ENCODE results near the gene ACTN1.

Gene ACTN1

DNA sequence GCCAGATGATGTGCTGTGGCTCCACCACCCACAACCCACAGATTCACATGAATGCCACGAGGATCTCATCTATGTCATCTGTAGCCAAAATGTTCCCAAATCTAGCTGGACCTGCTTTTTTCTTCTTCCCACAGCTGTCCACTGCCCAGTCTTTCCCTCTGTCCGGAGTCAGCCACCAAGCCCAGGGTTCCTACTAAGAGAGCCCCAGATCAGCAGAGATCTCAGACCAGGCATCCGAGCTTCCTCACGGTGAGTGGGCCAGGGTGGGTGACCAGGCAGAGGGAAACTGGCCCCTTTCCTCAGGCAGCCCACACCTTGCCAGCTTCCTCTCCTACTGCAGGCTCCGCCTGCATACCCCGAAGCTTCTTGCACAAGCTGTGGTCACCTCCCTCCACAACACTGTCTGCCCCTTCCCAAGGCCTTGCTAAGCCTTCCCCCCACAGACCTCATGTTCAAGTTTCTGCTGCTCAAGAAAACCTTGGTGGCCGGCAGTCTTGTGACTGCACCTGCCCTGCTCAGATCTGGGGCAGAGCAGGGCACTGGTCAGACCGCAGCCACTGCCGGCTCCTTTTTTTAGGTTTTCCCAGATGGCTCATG lies 81.4 kb downstream of the ACTN1 start:
- Histone ChIP-seq H3K9ac (ENCODE audit: low read depth, low read length) (no peak overlapping the region), H3K9me3 (ENCODE audit: control insufficient read depth, insufficient read depth, low read length) (no peaks in the 10 kb centered on the region), H3K4me1 (ENCODE audit: control insufficient read depth, insufficient read depth, low read length) (no peaks in the 10 kb centered on the region), H3K36me3 (ENCODE audit: control insufficient read depth, insufficient read depth, low read length) (peaks cover 72% of the 10 kb centered on the region), H3K4me3 (ENCODE audit: low read depth, low read length) (no peak overlapping the region), H3K27me3 (ENCODE audit: control insufficient read depth, insufficient read depth, low read length) (no peaks in the 10 kb centered on the region)

DNA sequence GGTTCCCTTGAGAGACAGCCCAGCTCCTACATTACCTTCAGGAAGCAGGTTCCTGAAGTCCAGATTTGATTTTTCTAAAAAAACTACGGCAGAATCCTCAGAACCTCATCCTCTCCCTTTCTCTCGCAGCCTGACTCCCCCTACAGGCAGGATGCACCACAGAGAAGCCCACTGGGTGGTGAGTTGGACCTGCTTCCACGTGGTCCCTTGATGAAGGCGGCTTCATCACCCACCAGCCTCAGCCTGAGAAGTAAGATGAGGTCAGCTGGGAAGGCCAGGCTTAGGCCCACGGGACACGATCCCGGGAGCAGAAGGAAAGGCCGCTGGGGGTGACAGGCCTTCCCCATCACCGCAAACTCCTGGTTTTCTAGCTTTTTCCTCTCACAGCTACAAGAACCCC lies 83.0 kb downstream of the ACTN1 start:
- Histone ChIP-seq H3K36me3 (ENCODE audit: control insufficient read depth, insufficient read depth, low read length) (peaks cover 72% of the 10 kb centered on the region), H3K4me1 (ENCODE audit: control insufficient read depth, insufficient read depth, low read length) (no peaks in the 10 kb centered on the region), H3K9ac (ENCODE audit: low read depth, low read length) (no peak overlapping the region), H3K4me3 (ENCODE audit: low read depth, low read length) (no peak overlapping the region), H3K27me3 (ENCODE audit: control insufficient read depth, insufficient read depth, low read length) (no peaks in the 10 kb centered on the region), H3K9me3 (ENCODE audit: control insufficient read depth, insufficient read depth, low read length) (no peaks in the 10 kb centered on the region)

DNA sequence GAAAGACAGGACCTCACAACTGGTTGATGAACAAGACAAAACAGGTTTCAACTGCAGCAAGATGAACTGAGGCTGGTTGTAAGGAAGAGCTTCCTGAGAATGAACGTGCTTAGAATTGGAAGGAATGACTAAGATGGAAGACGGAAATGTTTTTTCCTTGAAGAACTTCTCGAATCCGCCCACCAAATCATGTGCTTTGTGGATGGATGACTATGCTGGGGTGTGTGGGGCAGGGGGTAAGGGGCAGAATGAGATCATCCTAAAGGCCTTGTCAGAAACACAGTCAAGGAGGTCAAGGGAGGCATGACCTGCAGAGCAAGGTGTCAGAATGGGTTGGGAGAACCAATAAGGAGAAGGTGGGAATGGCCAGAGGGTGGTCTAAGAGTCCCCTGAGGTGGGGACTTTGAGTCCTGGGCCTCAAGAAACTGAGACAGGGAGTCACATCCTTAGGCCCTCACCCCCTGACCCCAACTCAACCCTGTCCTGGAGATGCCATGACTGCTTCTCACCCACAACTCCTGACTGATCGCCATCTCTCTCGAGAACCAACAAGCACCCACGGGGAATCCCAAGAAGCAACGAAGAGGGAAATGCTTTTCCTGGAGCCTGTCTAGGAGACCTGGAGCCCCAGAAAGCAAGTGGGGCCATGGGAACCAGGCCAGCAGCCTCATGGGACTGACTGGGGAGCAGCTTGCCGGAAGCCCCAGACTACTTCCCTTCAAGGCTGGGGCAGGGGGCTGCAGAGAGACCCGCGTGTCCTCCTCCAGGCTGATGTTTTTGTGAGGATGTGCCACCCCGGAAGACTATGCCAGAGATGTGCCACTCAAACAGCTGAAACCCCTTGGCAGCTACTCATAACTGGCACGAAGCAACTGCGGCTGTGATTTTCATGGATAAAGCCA lies 84.0 kb downstream of the ACTN1 start:
- Histone ChIP-seq H3K4me3 (ENCODE audit: low read depth, low read length) (no peak overlapping the region), H3K36me3 (ENCODE audit: control insufficient read depth, insufficient read depth, low read length) (peaks cover 73% of the 10 kb centered on the region), H3K9me3 (ENCODE audit: control insufficient read depth, insufficient read depth, low read length) (no peaks in the 10 kb centered on the region), H3K9ac (ENCODE audit: low read depth, low read length) (no peak overlapping the region), H3K27me3 (ENCODE audit: control insufficient read depth, insufficient read depth, low read length) (no peaks in the 10 kb centered on the region), H3K4me1 (ENCODE audit: control insufficient read depth, insufficient read depth, low read length) (no peaks in the 10 kb centered on the region)

DNA sequence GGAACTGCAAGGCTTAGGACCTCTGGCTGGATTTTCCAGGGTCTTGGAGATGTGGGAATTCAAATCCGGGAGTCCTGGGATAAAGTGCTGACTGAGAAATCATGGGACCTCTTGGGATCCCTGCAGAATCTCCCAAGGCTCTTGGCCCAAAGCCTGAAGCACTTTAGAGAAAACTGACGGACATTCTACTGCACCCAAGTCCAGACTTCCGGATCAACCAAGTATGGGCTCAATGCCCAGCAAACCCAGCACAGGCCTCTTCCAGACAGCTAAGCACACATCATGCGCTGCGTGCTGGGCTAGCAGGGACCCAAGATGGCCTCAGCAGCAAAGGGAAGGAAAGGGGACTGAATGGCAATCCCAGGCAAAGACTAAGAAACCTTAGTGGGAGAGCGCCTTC lies 85.0 kb downstream of the ACTN1 start:
- Histone ChIP-seq H3K9ac (ENCODE audit: low read depth, low read length) (no peak overlapping the region), H3K27me3 (ENCODE audit: control insufficient read depth, insufficient read depth, low read length) (no peaks in the 10 kb centered on the region), H3K9me3 (ENCODE audit: control insufficient read depth, insufficient read depth, low read length) (no peaks in the 10 kb centered on the region), H3K4me3 (ENCODE audit: low read depth, low read length) (no peak overlapping the region), H3K4me1 (ENCODE audit: control insufficient read depth, insufficient read depth, low read length) (no peaks in the 10 kb centered on the region), H3K36me3 (ENCODE audit: control insufficient read depth, insufficient read depth, low read length) (peaks cover 75% of the 10 kb centered on the region)

DNA sequence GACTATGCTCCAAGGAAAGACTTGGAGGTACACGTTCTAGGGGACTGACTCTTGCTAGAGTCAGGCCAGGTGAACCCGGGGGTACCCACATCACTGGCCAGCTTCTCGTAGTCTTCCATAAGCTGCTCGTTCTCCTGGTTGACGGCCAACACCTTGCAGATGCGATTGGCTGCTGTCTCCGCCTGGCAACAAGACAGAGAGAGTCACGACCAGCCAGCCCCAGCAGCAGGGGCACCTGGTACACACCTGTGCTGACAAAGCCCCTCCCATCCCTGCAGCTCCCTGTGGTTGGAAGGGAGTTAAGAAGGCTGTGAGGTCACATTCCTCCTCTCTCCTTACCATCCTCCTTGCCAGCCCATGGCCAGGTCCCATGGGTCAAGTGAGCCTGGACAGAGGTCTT lies 85.5 kb downstream of the ACTN1 start:
- peaks cover 74% of the 10 kb centered on the region for H3K36me3 ChIP-seq (ENCODE audit: control insufficient read depth, insufficient read depth, low read length)
- H3K4me1 ChIP-seq (ENCODE audit: control insufficient read depth, insufficient read depth, low read length): no peaks in the 10 kb centered on the region
- no peak overlapping the region for H3K9ac ChIP-seq (ENCODE audit: low read depth, low read length)
- no peaks in the 10 kb centered on the region for H3K9me3 ChIP-seq (ENCODE audit: control insufficient read depth, insufficient read depth, low read length)
- H3K27me3 ChIP-seq (ENCODE audit: control insufficient read depth, insufficient read depth, low read length): no peaks in the 10 kb centered on the region
- H3K4me3 ChIP-seq (ENCODE audit: low read depth, low read length): no peak overlapping the region

DNA sequence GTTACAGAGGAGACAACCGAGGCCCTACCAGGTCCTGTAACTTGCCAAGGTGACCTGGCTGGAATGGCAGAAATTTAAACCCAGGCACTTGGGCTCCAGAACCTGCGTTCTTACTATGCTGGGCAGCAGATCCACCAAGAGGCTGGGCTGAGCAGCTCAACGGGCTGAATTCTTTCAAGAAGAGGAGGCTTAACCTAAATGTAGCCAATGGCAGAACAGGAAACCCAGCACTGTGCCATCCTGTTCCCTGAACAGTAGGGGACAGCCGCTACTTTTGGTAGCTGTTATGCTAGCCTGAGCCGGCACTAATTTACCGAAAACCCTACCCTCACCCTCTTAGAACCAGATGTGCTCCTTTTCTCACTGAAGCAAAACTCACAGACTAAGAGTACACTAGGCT lies 86.1 kb downstream of the ACTN1 start:
- Histone ChIP-seq H3K27me3 (ENCODE audit: control insufficient read depth, insufficient read depth, low read length) (no peaks in the 10 kb centered on the region), H3K4me3 (ENCODE audit: low read depth, low read length) (no peak overlapping the region), H3K9ac (ENCODE audit: low read depth, low read length) (no peak overlapping the region), H3K9me3 (ENCODE audit: control insufficient read depth, insufficient read depth, low read length) (no peaks in the 10 kb centered on the region), H3K4me1 (ENCODE audit: control insufficient read depth, insufficient read depth, low read length) (no peaks in the 10 kb centered on the region), H3K36me3 (ENCODE audit: control insufficient read depth, insufficient read depth, low read length) (peaks cover 74% of the 10 kb centered on the region)

DNA sequence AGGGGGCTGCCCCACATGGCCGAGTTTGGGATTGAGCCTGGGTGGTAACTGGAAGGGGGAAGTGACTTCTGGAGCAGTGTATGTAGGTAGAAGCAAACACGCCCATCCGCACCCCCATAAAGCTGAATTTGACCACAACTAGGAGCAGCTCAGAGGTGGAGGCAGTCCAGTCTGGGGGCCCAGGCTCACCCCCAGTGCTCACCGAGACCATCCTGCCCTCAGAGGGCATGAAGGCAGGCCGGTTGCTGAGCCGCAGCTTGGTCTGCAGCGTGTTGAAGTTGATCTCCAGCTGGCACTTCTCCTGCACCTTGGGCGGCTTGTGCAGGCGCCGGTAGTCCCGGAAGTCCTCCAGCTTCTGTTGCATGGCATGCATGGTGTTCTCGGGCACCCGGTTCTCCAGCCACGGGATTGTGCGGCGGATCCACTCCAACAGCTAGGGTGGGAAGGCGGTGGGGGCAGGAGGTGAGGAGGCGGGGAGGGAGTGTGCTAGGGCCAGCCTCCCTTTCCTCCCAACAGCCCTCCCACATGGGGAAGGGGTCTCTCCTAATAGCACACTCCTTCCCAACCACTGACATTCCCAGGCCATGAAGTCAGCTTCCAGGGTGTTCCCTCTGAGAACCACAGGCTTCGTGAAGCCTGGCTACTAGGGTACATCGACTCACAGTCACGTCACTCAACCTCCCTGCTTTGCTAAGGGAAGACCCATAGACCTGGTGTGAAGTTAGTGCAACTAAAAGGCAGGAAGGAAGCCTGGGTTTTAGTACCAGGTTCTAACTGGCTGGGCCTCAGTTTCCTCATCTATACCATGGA lies 87.0 kb downstream of the ACTN1 start:
- no peak overlapping the region for H3K4me3 ChIP-seq (ENCODE audit: low read depth, low read length)
- no peaks in the 10 kb centered on the region for H3K27me3 ChIP-seq (ENCODE audit: control insufficient read depth, insufficient read depth, low read length)
- H3K9ac ChIP-seq (ENCODE audit: low read depth, low read length): no peak overlapping the region
- H3K4me1 ChIP-seq (ENCODE audit: control insufficient read depth, insufficient read depth, low read length): no peaks in the 10 kb centered on the region
- H3K36me3 ChIP-seq (ENCODE audit: control insufficient read depth, insufficient read depth, low read length): peaks cover 68% of the 10 kb centered on the region
- H3K9me3 ChIP-seq (ENCODE audit: control insufficient read depth, insufficient read depth, low read length): no peaks in the 10 kb centered on the region

DNA sequence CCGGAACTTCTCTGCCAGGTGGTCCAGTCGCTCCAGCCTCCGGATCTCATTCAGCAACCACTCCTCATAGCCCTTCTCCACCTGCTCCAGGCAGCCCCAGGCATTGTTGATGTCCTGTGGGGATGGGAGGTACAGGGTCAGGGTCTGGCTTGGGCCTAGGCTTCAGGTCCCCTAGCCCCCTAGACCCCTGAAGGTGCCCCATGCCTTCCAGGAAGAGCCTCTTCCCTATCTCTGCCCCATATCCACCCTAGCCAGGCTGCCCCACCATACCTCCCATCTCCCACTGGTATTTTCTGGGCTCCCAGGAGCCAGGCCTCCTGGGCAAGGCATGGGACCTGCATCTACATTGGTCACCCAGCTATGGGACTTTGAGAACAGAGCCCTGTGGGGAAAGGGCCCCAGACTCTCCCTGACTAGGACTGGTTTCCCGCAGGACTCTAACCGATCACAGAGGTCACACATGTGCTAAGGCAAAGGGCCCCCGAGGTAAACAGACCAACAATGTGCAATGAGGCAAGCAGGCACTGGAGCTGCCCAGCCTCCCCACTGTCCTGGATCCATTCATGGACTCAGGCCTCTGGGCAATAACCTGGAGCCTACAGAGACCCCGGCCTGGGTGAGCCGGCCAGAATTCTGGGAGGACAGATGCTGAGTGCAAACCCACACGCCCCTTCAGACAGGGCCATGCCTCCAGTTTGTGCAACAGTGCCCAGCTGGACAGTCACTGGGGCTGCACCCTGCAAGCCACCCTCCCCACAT lies 88.8 kb downstream of the ACTN1 start:
- Histone ChIP-seq H3K27me3 (ENCODE audit: control insufficient read depth, insufficient read depth, low read length) (no peaks in the 10 kb centered on the region), H3K4me3 (ENCODE audit: low read depth, low read length) (no peak overlapping the region), H3K9ac (ENCODE audit: low read depth, low read length) (no peak overlapping the region), H3K36me3 (ENCODE audit: control insufficient read depth, insufficient read depth, low read length) (peaks cover 67% of the 10 kb centered on the region), H3K9me3 (ENCODE audit: control insufficient read depth, insufficient read depth, low read length) (no peaks in the 10 kb centered on the region), H3K4me1 (ENCODE audit: control insufficient read depth, insufficient read depth, low read length) (no peaks in the 10 kb centered on the region)

DNA sequence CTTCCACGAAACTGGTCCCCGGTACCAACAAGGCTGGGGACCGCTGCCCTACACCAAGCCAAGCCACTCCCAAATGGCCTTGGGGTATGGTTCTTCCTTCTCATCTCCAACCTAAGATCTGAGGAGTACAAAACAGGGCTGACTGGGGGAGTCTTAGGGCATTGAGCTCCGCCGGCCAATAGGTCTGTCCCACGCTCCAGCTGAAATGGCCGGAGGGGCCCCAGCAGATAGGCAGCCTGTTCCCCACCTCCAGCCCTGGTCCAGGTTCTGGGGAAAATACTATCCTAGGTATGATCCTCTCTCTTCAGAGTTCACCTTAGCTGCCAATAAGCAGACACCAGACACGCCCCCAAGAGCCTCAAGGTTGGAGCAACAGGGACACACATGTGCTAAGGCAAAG lies 90.2 kb downstream of the ACTN1 start:
- H3K9me3 ChIP-seq (ENCODE audit: control insufficient read depth, insufficient read depth, low read length): no peaks in the 10 kb centered on the region
- no peaks in the 10 kb centered on the region for H3K27me3 ChIP-seq (ENCODE audit: control insufficient read depth, insufficient read depth, low read length)
- H3K4me1 ChIP-seq (ENCODE audit: control insufficient read depth, insufficient read depth, low read length): no peaks in the 10 kb centered on the region
- H3K9ac ChIP-seq (ENCODE audit: low read depth, low read length): no peak overlapping the region
- H3K4me3 ChIP-seq (ENCODE audit: low read depth, low read length): no peak overlapping the region
- peaks cover 79% of the 10 kb centered on the region for H3K36me3 ChIP-seq (ENCODE audit: control insufficient read depth, insufficient read depth, low read length)

DNA sequence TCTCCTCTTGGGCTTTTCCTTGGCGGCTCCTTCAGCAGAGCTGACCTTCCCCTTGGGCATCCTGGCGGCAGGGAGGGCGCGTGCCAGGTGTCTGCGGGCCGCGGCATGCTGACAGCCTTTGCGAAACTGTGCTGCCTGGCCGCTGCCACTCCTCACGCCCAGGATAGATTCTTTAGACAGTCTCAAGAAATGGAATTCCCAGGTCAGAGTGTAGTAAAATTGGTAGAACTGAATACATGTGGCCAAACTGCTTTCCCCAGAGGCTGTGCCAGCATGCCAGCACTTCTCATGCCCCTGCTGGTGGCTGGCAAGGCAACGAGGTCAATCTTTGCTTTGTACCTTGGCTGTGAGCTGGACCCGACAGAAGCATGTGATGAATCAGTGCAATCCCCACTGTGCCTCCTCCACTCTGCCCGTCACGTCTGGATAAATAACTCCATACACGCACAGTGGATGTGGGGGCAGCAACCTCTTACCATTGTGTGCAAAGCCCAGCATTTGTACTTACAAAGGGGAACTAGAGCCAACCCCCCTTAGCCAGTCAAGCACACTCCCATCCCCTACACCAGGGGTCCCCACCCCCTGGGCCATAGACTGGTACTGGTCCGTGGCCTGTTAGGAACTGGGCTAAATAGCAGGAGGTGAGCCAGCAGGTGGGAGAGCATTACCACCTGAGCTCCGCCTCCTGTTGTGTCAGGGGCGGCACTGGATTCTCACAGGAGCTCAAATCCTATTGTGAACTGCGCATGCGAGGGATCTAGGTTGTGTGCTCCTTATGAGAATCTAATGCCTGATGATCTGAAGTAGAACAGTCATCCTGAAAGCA lies 90.9 kb downstream of the ACTN1 start:
- Histone ChIP-seq H3K9ac (ENCODE audit: low read depth, low read length) (no peak overlapping the region), H3K36me3 (ENCODE audit: control insufficient read depth, insufficient read depth, low read length) (peaks cover 75% of the 10 kb centered on the region), H3K4me1 (ENCODE audit: control insufficient read depth, insufficient read depth, low read length) (no peaks in the 10 kb centered on the region), H3K4me3 (ENCODE audit: low read depth, low read length) (no peak overlapping the region), H3K9me3 (ENCODE audit: control insufficient read depth, insufficient read depth, low read length) (no peaks in the 10 kb centered on the region), H3K27me3 (ENCODE audit: control insufficient read depth, insufficient read depth, low read length) (no peaks in the 10 kb centered on the region)

DNA sequence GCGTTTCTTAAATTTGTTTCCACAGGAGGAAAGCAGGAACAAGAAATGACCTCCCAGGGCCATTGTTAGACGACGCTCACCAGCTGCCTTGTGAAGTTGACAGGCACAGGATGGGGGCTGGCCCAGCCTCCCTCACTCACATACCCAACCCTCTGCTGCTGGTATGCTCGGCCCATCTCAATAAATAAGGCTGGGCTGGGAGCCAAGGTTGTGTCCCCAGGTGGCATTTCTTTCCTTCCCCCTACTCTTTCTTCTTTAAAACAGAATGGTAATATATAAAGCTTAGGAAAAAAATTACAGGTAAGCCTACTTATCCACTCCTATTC lies 93.0 kb downstream of the ACTN1 start:
- peaks cover 79% of the 10 kb centered on the region for H3K36me3 ChIP-seq (ENCODE audit: control insufficient read depth, insufficient read depth, low read length)
- H3K9ac ChIP-seq (ENCODE audit: low read depth, low read length): no peak overlapping the region
- no peak overlapping the region for H3K4me3 ChIP-seq (ENCODE audit: low read depth, low read length)
- no peaks in the 10 kb centered on the region for H3K4me1 ChIP-seq (ENCODE audit: control insufficient read depth, insufficient read depth, low read length)
- H3K27me3 ChIP-seq (ENCODE audit: control insufficient read depth, insufficient read depth, low read length): no peaks in the 10 kb centered on the region
- H3K9me3 ChIP-seq (ENCODE audit: control insufficient read depth, insufficient read depth, low read length): no peaks in the 10 kb centered on the region

All from iPS-15b (cell line).